BE2C (cell line): ENCODE data around the gene RHCG.

ENCODE experiments used
- DNase-seq: peaks from one replicate; pipeline ENCODE4 v3.0.0-alpha.2; 2020
- H3K27me3 ChIP-seq: fragments of 250-450 bp; sonication (Bioruptor Pico); 2 replicates; pipeline ENCODE4 v1.5.1; 2020; ENCODE audit warnings: mild to moderate bottlenecking
- H3K36me3 ChIP-seq: fragments of 250-450 bp; sonication (Bioruptor Pico); 2 replicates; pipeline ENCODE4 v1.5.1; 2020; ENCODE audit warnings: mild to moderate bottlenecking
- H3K4me1 ChIP-seq: fragments of 250-450 bp; sonication (Bioruptor Pico); 2 replicates; pipeline ENCODE4 v1.5.1; 2020
- H3K4me3 ChIP-seq: 2 replicates; pipeline ENCODE4 v1.5.1; 2011; ENCODE audit warnings: low read depth, low read length
- H3K9me3 ChIP-seq: fragments of 250-450 bp; sonication (Bioruptor Pico); 2 replicates; pipeline ENCODE4 v1.5.1; 2020
- CTCF ChIP-seq: IDR thresholded peaks from 2 replicates; pipeline ENCODE4 v1.5.1; 2012; ENCODE audit warnings: mild to moderate bottlenecking, low read depth, low read length

The RHCG gene

GRCh38 chr15:89513284-89513683, 16.9 kb upstream of the RHCG start:
- Histone ChIP-seq H3K9me3 (no peaks in the 10 kb centered on the region), H3K27me3 (peaks cover 9% of the 10 kb centered on the region), H3K4me3 (no peak overlapping the region), H3K4me1 (no peaks in the 10 kb centered on the region), H3K36me3 (no peaks in the 10 kb centered on the region)
- no peak for DNase-seq
- TF ChIP-seq CTCF, result no peak

- Histone ChIP-seq H3K36me3 (no peaks in the 10 kb centered on the region), H3K4me3 (no peak overlapping the region), H3K9me3 (no peaks in the 10 kb centered on the region), H3K27me3 (peaks cover 9% of the 10 kb centered on the region), H3K4me1 (no peaks in the 10 kb centered on the region)
- no peak for DNase-seq
- TF ChIP-seq CTCF, result no peak
Observed at GRCh38 chr15:89512631-89513030, 16.2 kb upstream of the RHCG start.

GRCh38 chr15:89506026-89506686, 9.8 kb upstream of the RHCG start:
- Histone ChIP-seq H3K4me1 (no peaks in the 10 kb centered on the region), H3K4me3 (no peak overlapping the region), H3K9me3 (no peaks in the 10 kb centered on the region), H3K27me3 (no peaks in the 10 kb centered on the region), H3K36me3 (no peaks in the 10 kb centered on the region)
- no peak for TF ChIP-seq CTCF
- DNase-seq, result no peak

- Histone ChIP-seq H3K4me3 (no peak overlapping the region), H3K9me3 (no peaks in the 10 kb centered on the region), H3K27me3 (no peaks in the 10 kb centered on the region), H3K4me1 (no peaks in the 10 kb centered on the region), H3K36me3 (no peaks in the 10 kb centered on the region)
- DNase-seq, result no peak
- no peak for TF ChIP-seq CTCF
Observed at GRCh38 chr15:89504166-89504565, 7.8 kb upstream of the RHCG start.

- no peak for TF ChIP-seq CTCF
- H3K36me3 ChIP-seq, result no peaks in the 10 kb centered on the region
- no peaks in the 10 kb centered on the region for H3K27me3 ChIP-seq
- no peak for DNase-seq
- H3K4me3 ChIP-seq, result no peak overlapping the region
- H3K4me1 ChIP-seq, result no peaks in the 10 kb centered on the region
- no peaks in the 10 kb centered on the region for H3K9me3 ChIP-seq
Observed at GRCh38 chr15:89502867-89503595, 6.6 kb upstream of the RHCG start.

GRCh38 chr15:89501646-89502045, 5.3 kb upstream of the RHCG start:
- no peaks in the 10 kb centered on the region for H3K4me1 ChIP-seq
- no peaks in the 10 kb centered on the region; the same call in 1 of the 2 replicates for H3K27me3 ChIP-seq
- DNase-seq, result no peak
- TF ChIP-seq CTCF, result no peak
- H3K4me3 ChIP-seq, result no peak overlapping the region
- H3K9me3 ChIP-seq, result no peaks in the 10 kb centered on the region
- H3K36me3 ChIP-seq, result no peaks in the 10 kb centered on the region
